GM19438 (cell line): Measurements from ENCODE around the gene LMF1.
"Not testable (repeated sequence)": the region's sequence is repeated elsewhere in the genome, so short reads cannot be mapped to it uniquely, and the experiment has no call there.

Experiments used
- ATAC-seq: cut with Tn5 transposase; IDR thresholded peaks from one replicate; pipeline ENCODE4 v1.9.1; 2021; ENCODE audit warnings: low read depth; ENCODE audit not compliant: unreplicated experiment

The LMF1 gene

GRCh38 chr16:973366-973765, 2.6 kb upstream of the LMF1 start:
- no peak for ATAC-seq

- no peak for ATAC-seq
Measured at GRCh38 chr16:972316-973002, 1.7 kb upstream of the LMF1 start.

GRCh38 chr16:971981-972315, 1.2 kb upstream of the LMF1 start:
- ATAC-seq = no peak

- no peak for ATAC-seq
Measured at GRCh38 chr16:971582-971905, 760 bp upstream of the LMF1 start.

GRCh38 chr16:970386-970765, 408 bp downstream of the LMF1 start:
- ATAC-seq = peak; percentile 35

- ATAC-seq = peak; percentile 21
Measured at GRCh38 chr16:969508-970385, 1.0 kb downstream of the LMF1 start.

- no peak for ATAC-seq
Measured at GRCh38 chr16:968620-969019, 2.2 kb downstream of the LMF1 start.

- ATAC-seq = no peak
Measured at GRCh38 chr16:967546-968295, 3.1 kb downstream of the LMF1 start.

- no peak for ATAC-seq
Measured at GRCh38 chr16:967077-967541, 3.7 kb downstream of the LMF1 start.

- ATAC-seq = no peak
Measured at GRCh38 chr16:966505-966904, 4.3 kb downstream of the LMF1 start.

GRCh38 chr16:966035-966434, 4.7 kb downstream of the LMF1 start:
- no peak for ATAC-seq

GRCh38 chr16:965487-965886, 5.3 kb downstream of the LMF1 start:
- no peak for ATAC-seq

- ATAC-seq = no peak
Measured at GRCh38 chr16:965036-965395, 5.8 kb downstream of the LMF1 start.

- no peak for ATAC-seq
Measured at GRCh38 chr16:964356-965035, 6.3 kb downstream of the LMF1 start.

- ATAC-seq = no peak
Measured at GRCh38 chr16:963913-964312, 6.9 kb downstream of the LMF1 start.

- ATAC-seq = no peak
Measured at GRCh38 chr16:962901-963814, 7.6 kb downstream of the LMF1 start.

GRCh38 chr16:962366-962765, 8.4 kb downstream of the LMF1 start:
- ATAC-seq = no peak

- ATAC-seq = no peak
Measured at GRCh38 chr16:959232-960040, 11.3 kb downstream of the LMF1 start.

GRCh38 chr16:955766-956165, 15.0 kb downstream of the LMF1 start:
- ATAC-seq = not testable (repeated sequence)
